ENCODE results near the gene SMYD5. TPM values are rescaled to one million over a fixed set of nuclear protein-coding genes. Genes with fewer than 3 reads are reported as not detected.
A peak's percentile ranks its signal among the peaks of the same experiment; 100 is the strongest.
"Not testable (repeated sequence)": the region's sequence is repeated elsewhere in the genome, so short reads cannot be mapped to it uniquely, and the experiment has no call there.

The SMYD5 gene
- 27.0 TPM for polyA plus RNA-seq (2013, experiment 1 of 2)
- polyA plus RNA-seq (2013, experiment 2 of 2), result 20.7 TPM

DNA sequence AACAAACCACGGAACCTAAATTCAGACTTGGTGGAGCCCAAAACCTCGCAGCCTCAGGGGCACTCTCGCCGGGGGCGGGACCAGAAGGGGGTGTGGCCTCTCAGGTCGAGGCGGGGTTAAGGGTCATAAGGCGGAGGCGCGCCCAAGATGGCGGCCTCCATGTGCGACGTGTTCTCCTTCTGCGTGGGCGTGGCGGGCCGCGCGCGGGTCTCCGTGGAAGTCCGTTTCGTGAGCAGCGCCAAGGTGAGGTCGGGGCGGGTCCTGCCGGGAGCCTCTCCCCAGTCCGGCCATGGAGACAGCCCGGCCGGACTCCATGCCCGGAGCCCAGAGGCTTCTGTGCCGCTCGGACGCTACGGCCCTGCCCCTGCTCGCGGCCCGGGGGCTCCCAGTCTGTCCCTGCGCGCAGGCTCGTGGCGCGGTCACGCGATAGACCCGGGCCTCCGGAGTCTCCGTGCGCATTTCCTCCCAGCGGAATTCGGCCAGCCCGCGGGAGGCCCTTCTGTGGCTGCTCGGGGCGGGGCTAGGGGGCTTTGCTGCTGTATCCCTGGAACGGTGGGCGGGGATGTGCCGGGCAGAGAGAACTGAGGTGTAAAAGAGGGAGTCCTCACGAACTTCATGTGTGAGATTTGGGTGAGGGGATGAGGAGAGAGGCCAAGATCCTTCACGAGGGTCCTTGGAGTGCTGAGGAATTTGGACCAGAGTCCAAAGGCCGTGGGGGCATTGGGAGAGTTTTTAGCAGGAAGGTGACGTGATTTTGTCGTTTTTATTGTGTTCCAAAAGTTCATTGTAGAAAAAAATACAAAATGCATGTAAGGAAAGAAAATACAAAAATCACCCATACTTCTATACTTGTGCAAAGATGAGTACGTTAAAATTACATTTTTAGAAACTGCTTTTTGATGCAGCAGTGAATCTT lies at the start of gene SMYD5:
Gene SMYD5 (plus strand): TSS at position 126 of the 916 bp plus-strand sequence. CDS start 22 bp downstream, at position 148.
- Histone ChIP-seq H3K36me3 (ENCODE audit: control insufficient read depth, insufficient read depth, low read length) (peaks cover 5% of the 10 kb centered on the region), H3K4me3 (ENCODE audit: extremely low read depth, insufficient read depth, low read length, poor library complexity, severe bottlenecking) (peak within 1 kb of the TSS; percentile 82), H3K27ac (ENCODE audit: low read depth, low read length, severe bottlenecking) (peak within 1 kb of the TSS; percentile 87), H3K9me3 (ENCODE audit: control insufficient read depth, low read length) (no peaks in the 10 kb centered on the region), H3K4me1 (ENCODE audit: control insufficient read depth, insufficient read depth, low read length, poor library complexity, severe bottlenecking) (peaks cover 13% of the 10 kb centered on the region)
- WGBS, 2 experiments (ENCODE audit: insufficient coverage in 2 of 2), result 0% methylated on average over 55 to 57 of the region's 64 CpGs

DNA sequence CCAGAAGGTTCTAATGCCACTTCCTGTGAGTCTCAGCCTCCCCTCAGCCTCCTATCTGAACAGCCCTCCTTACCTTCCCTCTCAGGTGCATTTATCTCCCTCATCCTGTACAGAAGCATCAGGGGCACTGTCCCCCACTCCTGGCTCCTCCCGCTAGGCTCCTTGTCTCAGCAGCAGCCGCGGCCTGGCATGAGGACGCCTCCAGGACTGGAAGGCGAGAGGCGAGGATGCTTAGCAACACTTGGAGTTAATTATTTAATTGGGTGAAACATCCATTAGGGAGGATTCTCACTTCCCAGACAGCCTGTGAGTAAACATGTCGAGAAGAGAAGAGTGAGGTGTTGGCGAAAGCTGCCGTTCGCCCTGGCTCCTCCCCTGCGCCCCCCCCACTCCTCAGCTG lies 48.1 kb upstream of the SMYD5 start:
- H3K27ac ChIP-seq (ENCODE audit: low read depth, low read length, severe bottlenecking), result not testable (repeated sequence)
- no CpG with 5 or more reads among the region's 11 CpGs for WGBS, 2 experiments (ENCODE audit: insufficient coverage in 2 of 2)

DNA sequence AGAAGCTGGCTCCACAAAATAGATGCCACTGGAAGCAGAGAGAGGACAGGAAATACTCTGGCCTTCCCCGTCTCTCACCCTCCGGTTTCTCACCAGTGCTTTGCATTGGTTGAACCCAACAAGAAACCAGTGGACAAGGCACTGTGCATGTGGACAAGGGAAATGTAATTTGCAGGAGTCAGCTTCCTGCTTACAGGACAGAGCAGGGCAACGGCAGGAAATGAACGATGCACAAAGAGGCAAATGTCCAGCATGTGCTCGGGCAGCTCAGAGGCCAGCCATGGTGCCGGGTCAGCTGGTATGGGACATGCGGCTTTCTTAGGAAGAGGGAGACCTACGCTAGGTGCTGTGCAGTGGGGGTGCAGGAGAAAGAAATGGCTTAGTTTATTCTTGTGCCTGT lies 47.2 kb upstream of the SMYD5 start:
- 100% methylated on average over 2 of the region's 8 CpGs; no CpG with 5 or more reads in 1 of the 2 experiments for WGBS, 2 experiments (ENCODE audit: insufficient coverage in 2 of 2)
- not testable (repeated sequence) for H3K36me3 ChIP-seq (ENCODE audit: control insufficient read depth, insufficient read depth, low read length)

More for the DNA sequence above, 48.1 kb upstream of the SMYD5 start:
- H3K4me3 ChIP-seq (ENCODE audit: extremely low read depth, insufficient read depth, low read length, poor library complexity, severe bottlenecking); H3K9me3 ChIP-seq (ENCODE audit: control insufficient read depth, low read length); H3K36me3 ChIP-seq (ENCODE audit: control insufficient read depth, insufficient read depth, low read length); H3K4me1 ChIP-seq (ENCODE audit: control insufficient read depth, insufficient read depth, low read length, poor library complexity, severe bottlenecking): not testable (repeated sequence)

DNA sequence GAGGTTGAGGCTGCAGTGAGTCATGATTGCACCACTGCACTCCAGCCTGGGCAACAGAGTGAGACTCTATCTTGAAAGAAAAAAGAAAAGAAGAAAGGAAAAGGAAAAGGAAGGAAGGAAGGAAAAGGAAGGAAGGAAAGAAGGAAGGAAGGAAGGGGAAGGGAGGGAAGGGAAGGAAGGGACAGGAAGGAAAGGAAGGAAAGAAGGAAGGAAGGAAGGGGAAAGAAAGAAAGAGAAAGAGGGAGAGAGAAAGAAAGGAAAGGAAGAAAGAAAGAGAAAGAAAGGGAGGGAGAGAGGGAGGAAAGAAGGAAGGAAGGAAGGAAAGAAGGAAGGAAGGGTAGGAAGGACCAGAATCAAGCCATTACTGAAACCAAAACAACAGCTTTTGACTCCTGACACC lies 45.7 kb upstream of the SMYD5 start:
- not testable (repeated sequence) for H3K27ac ChIP-seq (ENCODE audit: low read depth, low read length, severe bottlenecking); H3K4me3 ChIP-seq (ENCODE audit: extremely low read depth, insufficient read depth, low read length, poor library complexity, severe bottlenecking); H3K9me3 ChIP-seq (ENCODE audit: control insufficient read depth, low read length); H3K4me1 ChIP-seq (ENCODE audit: control insufficient read depth, insufficient read depth, low read length, poor library complexity, severe bottlenecking); H3K36me3 ChIP-seq (ENCODE audit: control insufficient read depth, insufficient read depth, low read length)

More for the DNA sequence above, 47.2 kb upstream of the SMYD5 start:
- not testable (repeated sequence) for H3K4me1 ChIP-seq (ENCODE audit: control insufficient read depth, insufficient read depth, low read length, poor library complexity, severe bottlenecking); H3K27ac ChIP-seq (ENCODE audit: low read depth, low read length, severe bottlenecking); H3K4me3 ChIP-seq (ENCODE audit: extremely low read depth, insufficient read depth, low read length, poor library complexity, severe bottlenecking); H3K9me3 ChIP-seq (ENCODE audit: control insufficient read depth, low read length)

DNA sequence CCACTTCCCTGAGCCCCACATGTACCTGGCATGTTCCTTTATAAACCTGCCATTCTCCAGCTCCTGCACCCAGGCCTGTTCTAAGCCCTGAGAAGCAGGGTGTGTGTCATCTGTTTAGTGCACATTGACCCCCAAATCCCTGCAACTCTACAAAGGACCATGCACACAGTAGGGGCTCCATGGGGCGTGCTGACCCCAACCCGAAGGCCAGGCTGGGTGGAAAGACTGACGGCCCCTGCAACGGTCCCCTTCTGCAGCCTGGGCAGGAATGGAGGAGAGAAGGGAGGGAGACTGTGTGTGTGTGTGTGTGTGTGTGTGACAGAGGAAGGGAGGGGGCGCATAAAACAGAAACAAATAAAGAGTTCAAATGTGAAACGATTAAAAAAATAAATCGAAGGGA lies 43.7 kb upstream of the SMYD5 start:
- WGBS, 2 experiments (ENCODE audit: insufficient coverage in 2 of 2), result 63 to 73% methylated on average over 3 of the region's 7 CpGs
- H3K4me3 ChIP-seq (ENCODE audit: extremely low read depth, insufficient read depth, low read length, poor library complexity, severe bottlenecking), result not testable (repeated sequence)

DNA sequence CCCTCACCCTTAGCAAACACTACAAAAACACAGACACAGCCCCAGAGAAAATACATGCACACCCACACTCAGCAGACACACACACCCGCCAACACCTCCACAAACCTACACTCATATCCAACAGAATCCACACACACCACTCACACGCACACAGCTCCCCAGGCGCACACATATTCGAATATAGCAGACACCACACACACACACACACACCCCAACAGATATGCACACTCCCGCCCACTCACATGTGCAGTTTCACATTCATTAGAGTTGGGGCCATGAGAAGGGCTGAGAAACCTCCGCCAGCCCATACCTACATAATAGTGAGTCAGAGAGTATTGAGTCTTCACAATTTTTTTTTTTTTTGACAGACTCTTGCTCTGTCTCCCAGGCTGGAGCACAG lies 41.1 kb upstream of the SMYD5 start:
- no peaks in the 10 kb centered on the region for H3K9me3 ChIP-seq (ENCODE audit: control insufficient read depth, low read length)
- peaks cover 15% of the 10 kb centered on the region for H3K4me1 ChIP-seq (ENCODE audit: control insufficient read depth, insufficient read depth, low read length, poor library complexity, severe bottlenecking)
- no peak overlapping the region for H3K4me3 ChIP-seq (ENCODE audit: extremely low read depth, insufficient read depth, low read length, poor library complexity, severe bottlenecking)
- no peak overlapping the region for H3K27ac ChIP-seq (ENCODE audit: low read depth, low read length, severe bottlenecking)
- no peaks in the 10 kb centered on the region for H3K36me3 ChIP-seq (ENCODE audit: control insufficient read depth, insufficient read depth, low read length)
- WGBS, 2 experiments (ENCODE audit: insufficient coverage in 2 of 2), result 93 to 95% methylated on average over 2 to 5 of the region's 6 CpGs

More for the DNA sequence above, 43.7 kb upstream of the SMYD5 start:
- H3K4me1 ChIP-seq (ENCODE audit: control insufficient read depth, insufficient read depth, low read length, poor library complexity, severe bottlenecking); H3K36me3 ChIP-seq (ENCODE audit: control insufficient read depth, insufficient read depth, low read length); H3K9me3 ChIP-seq (ENCODE audit: control insufficient read depth, low read length); H3K27ac ChIP-seq (ENCODE audit: low read depth, low read length, severe bottlenecking): not testable (repeated sequence)

DNA sequence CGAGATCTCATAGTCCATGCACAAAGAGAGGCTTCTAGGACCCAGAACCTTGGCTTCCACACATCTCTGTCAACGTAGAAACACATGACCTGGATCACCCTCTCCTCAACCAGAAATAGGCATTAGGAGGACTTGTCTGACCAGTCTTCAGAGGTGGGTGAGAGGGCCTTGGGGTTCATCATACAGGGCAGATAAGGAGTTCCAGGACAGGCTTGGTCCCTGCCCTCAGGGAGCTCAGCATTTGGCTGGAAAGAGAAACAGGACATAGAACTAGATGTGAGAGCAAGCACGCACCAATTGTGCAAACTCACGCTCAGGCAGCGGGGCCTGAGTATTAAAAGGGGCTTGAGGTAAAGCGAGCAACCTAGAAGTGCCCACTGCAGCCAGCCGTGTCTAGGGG lies 40.3 kb upstream of the SMYD5 start:
- H3K27ac ChIP-seq (ENCODE audit: low read depth, low read length, severe bottlenecking), result no peak overlapping the region
- H3K4me3 ChIP-seq (ENCODE audit: extremely low read depth, insufficient read depth, low read length, poor library complexity, severe bottlenecking), result no peak overlapping the region
- H3K4me1 ChIP-seq (ENCODE audit: control insufficient read depth, insufficient read depth, low read length, poor library complexity, severe bottlenecking), result peaks cover 16% of the 10 kb centered on the region
- WGBS, 2 experiments (ENCODE audit: insufficient coverage in 2 of 2), result 91 to 99% methylated on average over 6 of the region's 7 CpGs
- no peaks in the 10 kb centered on the region for H3K36me3 ChIP-seq (ENCODE audit: control insufficient read depth, insufficient read depth, low read length)
- no peaks in the 10 kb centered on the region for H3K9me3 ChIP-seq (ENCODE audit: control insufficient read depth, low read length)

DNA sequence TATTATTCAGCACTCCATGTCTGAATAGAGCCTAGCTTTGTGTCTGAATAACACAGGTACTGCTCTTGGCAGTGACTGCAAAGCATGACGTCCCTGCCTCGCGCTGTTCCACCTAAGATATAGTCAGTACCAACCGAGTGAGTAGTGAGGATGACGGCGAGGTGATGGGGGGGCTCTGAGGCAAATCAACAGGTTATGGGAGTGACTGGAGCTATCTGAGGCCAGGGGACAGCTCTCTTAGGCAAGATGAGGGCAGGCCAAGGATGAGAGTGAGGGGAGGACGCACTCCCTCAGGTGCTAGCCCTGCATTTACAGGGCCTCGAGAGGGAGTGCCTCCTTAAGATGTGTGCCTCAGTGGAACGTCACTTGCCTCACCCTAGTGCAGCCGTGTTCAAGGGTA lies 39.8 kb upstream of the SMYD5 start:
- no peaks in the 10 kb centered on the region for H3K36me3 ChIP-seq (ENCODE audit: control insufficient read depth, insufficient read depth, low read length)
- 84 to 90% methylated on average over 7 to 10 of the region's 10 CpGs for WGBS, 2 experiments (ENCODE audit: insufficient coverage in 2 of 2)
- no peak overlapping the region for H3K4me3 ChIP-seq (ENCODE audit: extremely low read depth, insufficient read depth, low read length, poor library complexity, severe bottlenecking)
- H3K4me1 ChIP-seq (ENCODE audit: control insufficient read depth, insufficient read depth, low read length, poor library complexity, severe bottlenecking), result peaks cover 16% of the 10 kb centered on the region
- no peaks in the 10 kb centered on the region for H3K9me3 ChIP-seq (ENCODE audit: control insufficient read depth, low read length)
- H3K27ac ChIP-seq (ENCODE audit: low read depth, low read length, severe bottlenecking), result no peak overlapping the region

DNA sequence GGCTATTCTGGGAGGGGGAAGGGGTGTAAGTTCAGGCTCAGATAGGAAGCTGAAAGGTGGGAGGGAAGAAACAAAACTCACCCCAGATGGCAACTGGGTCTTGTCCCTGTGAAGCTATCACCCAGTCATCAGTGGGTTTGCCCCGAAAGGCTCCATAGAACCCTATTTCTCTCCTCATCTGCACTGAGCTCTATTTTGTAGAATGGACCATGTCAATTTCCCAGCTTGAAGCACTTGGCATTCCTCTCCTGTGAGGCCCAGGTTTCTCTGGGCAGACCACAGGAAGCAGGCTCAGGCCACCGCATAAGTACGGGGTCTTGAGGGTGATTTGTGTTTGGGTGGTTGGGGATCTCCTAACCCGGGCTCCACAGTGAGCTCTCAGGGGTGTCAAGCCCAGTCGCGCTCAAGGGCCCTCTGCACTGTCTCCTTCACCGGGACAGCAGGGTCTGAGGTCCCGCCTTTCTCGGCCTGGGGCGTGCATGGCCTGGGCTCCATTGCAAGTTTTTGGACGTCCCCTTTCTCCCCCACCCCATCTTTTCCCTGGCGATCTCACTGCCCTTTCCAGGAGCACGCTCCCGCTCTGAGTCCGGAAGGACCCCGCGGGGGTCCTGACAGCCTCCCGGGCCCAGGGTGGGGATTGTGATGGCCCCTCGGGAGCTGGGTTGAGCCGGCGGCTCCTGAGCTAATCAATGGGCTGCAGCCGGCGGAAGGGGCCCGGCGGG lies 38.9 kb upstream of the SMYD5 start:
- H3K27ac ChIP-seq (ENCODE audit: low read depth, low read length, severe bottlenecking), result no peak overlapping the region
- H3K4me1 ChIP-seq (ENCODE audit: control insufficient read depth, insufficient read depth, low read length, poor library complexity, severe bottlenecking), result peaks cover 16% of the 10 kb centered on the region
- 6 to 8% methylated on average over 17 of the region's 25 CpGs for WGBS, 2 experiments (ENCODE audit: insufficient coverage in 2 of 2)
- peak overlapping the region; percentile 28 for H3K4me3 ChIP-seq (ENCODE audit: extremely low read depth, insufficient read depth, low read length, poor library complexity, severe bottlenecking)
- no peaks in the 10 kb centered on the region for H3K36me3 ChIP-seq (ENCODE audit: control insufficient read depth, insufficient read depth, low read length)
- H3K9me3 ChIP-seq (ENCODE audit: control insufficient read depth, low read length), result no peaks in the 10 kb centered on the region

DNA sequence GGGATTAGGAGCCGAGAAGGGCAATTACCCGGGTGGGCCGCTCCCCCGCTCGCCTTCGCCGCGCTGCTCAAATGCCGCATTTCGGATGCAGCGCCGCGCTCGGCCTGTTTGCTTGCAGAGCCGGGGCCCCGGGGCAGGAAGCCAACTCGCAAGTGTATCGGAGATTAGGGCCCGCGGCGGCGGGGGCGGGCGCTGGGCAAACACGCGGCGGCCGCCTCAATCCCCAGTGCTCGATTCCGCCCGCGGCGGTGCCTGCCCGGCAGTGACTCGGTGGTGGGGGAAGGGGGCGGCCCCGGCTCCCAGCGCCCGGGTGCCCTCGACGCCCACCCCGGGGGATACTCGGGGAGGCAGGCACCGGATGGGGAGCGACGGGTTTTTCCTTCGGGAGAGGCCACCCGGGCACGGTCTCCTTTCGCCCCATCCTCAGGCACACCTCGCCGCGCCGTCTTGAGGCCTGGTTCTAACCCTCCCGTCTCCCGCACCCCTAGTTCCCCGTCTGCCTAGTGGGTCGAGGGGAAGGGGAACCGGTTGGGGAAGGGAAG lies 38.3 kb upstream of the SMYD5 start:
- H3K4me1 ChIP-seq (ENCODE audit: control insufficient read depth, insufficient read depth, low read length, poor library complexity, severe bottlenecking), result peaks cover 16% of the 10 kb centered on the region
- H3K4me3 ChIP-seq (ENCODE audit: extremely low read depth, insufficient read depth, low read length, poor library complexity, severe bottlenecking), result peak overlapping the region; percentile 28
- no peaks in the 10 kb centered on the region for H3K9me3 ChIP-seq (ENCODE audit: control insufficient read depth, low read length)
- 0 to 2% methylated on average over 32 to 40 of the region's 59 CpGs for WGBS, 2 experiments (ENCODE audit: insufficient coverage in 2 of 2)
- H3K36me3 ChIP-seq (ENCODE audit: control insufficient read depth, insufficient read depth, low read length), result no peaks in the 10 kb centered on the region
- no peak overlapping the region for H3K27ac ChIP-seq (ENCODE audit: low read depth, low read length, severe bottlenecking)

Measured in mesodermal cell (in vitro differentiated cells).